Heart right ventricle (tissue), 16 donors: ENCODE results near the gene SUGCT. TPM values are rescaled to one million over a fixed set of nuclear protein-coding genes. Genes with fewer than 3 reads are reported as not detected.

Source experiments
- ATAC-seq, 8 donors: fragments of 200-7000 bp; cut with Tn5 transposase; one replicate each; pipeline ENCODE4 v1.9.1; 2020; ENCODE audit warnings: mild to moderate bottlenecking in 8 of 8, moderate library complexity in 8 of 8, moderate number of reproducible peaks in 1 of 8
- DNase-seq, 2 donors: peaks; one replicate each; pipeline ENCODE4 v3.0.0-alpha.2; 2020
- H3K27ac ChIP-seq, 10 donors: fragments of 200-600 bp; sonication (generic) in 2 of 10; one replicate each; pipeline versions ENCODE4 v1.5.0 to v1.8.0; 2020 to 2022; ENCODE audit warnings: mild to moderate bottlenecking in 3 of 10
- H3K27me3 ChIP-seq, 7 donors: fragments of 200-600 bp; one replicate each; pipeline ENCODE4 v1.8.0; 2021 to 2022; ENCODE audit warnings: mild to moderate bottlenecking in 2 of 7
- H3K36me3 ChIP-seq, 9 donors: fragments of 200-600 bp; sonication (generic) in 1 of 9; one replicate each; pipeline versions ENCODE4 v1.5.0 to v1.8.0; 2020 to 2022; ENCODE audit warnings: mild to moderate bottlenecking in 2 of 9
- H3K4me1 ChIP-seq, 9 donors: fragments of 200-600 bp; sonication (generic) in 1 of 9; one replicate each; pipeline versions ENCODE4 v1.5.0 to v1.8.0; 2020 to 2022; ENCODE audit warnings: mild to moderate bottlenecking in 4 of 9
- H3K4me3 ChIP-seq, 10 donors: fragments of 200-600 bp; sonication (generic) in 2 of 10; one replicate each; pipeline versions ENCODE4 v1.5.0 to v1.8.0; 2020 to 2022; ENCODE audit warnings: mild to moderate bottlenecking in 7 of 10, moderate library complexity in 2 of 10
- H3K9me3 ChIP-seq, 11 donors: fragments of 200-600 bp in 10 of 11; sonication (generic) in 2 of 11; one replicate each; pipeline versions ENCODE4 v1.5.0 to v1.8.0; 2013 to 2022; ENCODE audit warnings: mild to moderate bottlenecking in 2 of 11, control low read depth in 1 of 11, moderate library complexity in 1 of 11
- CTCF ChIP-seq, 9 donors: fragments of 200-600 bp; sonication (generic) in 2 of 9; IDR thresholded peaks; one replicate each; pipeline versions ENCODE4 v1.5.0 to v1.8.0; 2021 to 2022; ENCODE audit warnings: antibody characterized with exemption in 9 of 9, mild to moderate bottlenecking in 5 of 9, moderate library complexity in 1 of 9
- WGBS, 2 donors: extraction: QIAGEN DNeasy Blood & Tissue Kit; methylation state at CpG; one replicate each; pipeline ENCODE4 v1.1.7; 2013; ENCODE audit warnings: inconsistent platforms in 1 of 2; 5-methylcytosine and 5-hydroxymethylcytosine counted together
- intact Hi-C, 10 donors: fragments of 100-400 bp; cut with DNase I; formaldehyde crosslinking; loops; one replicate each; pipeline versions ENCODE4 v1.11.1 to v1.14.2; 2022
- polyA plus RNA-seq, 2 donors: library from polyadenylated mRNA; stranded (reverse); fragments of 200-250 nt; gene quantifications; one replicate each; pipeline ENCODE4 v1.2.3, GENCODE V29; 2013
- total RNA-seq, 10 donors: library from RNA; stranded (reverse); fragmentation: NEBNext Ultra II Directional in 3 of 10; extraction: Animal tissue kit (Norgen Biotek cat#: 25700) in 3 of 10; gene quantifications; one replicate each; pipeline versions ENCODE4 v1.2.1 to v1.2.4, GENCODE V29; 2021 to 2023
- donor health status: Arrhythmogenic right ventricular cardiomyopathy.
- donor health status: ischemic (EF 13 %, LVEDD 7.1; RV severe dilation, severe dysfunction).
- donor health status: healthy with polysubstance abuse.
- donor health status: DM: no; HTN: yes; CAD: no.
- donor health status: DM: no; HTN: no; CAD: no.
- donor health status: ischemic (EF 25% LVEDD 6.9; RV normal size, moderate dysfunction).
- donor health status: ischemic (EF 25% LVEDD 5.7; RV mildly dilated, moderate dysfunction).
- donor health status: healthy.
- donor health status: DM: yes; HTN: yes; CAD: no.
- donor health status: Ischemic cardiomyopathy.
- donor health status: ischemic (EF 35%, LVEDD 5.7; RV mildly dilated, moderate dysfunction).
- donor health status: nonischemic (EF 11% LVEDD 7.7; RV severe dilation, severe dysfunction).
- donor health status: DM: yes; HTN: yes; CAD: no.
- donor health status: PGD.
- donor health status: ischemic (EF 29% LVEDD 5.4; RV normal size, mild dysfunction).
- donor health status: nonischemic (EF 23%, LVEDD 6.1; RV moderate dilation, normal function).

Gene SUGCT
- total and polyA plus RNA-seq, 12 donors: 1.2 to 8.1 (median 6.1) TPM

- no peak for TF ChIP-seq CTCF (IDR thresholded peaks at IDR 0.05)
- ATAC-seq: no peak
- no peak overlapping the region for H3K4me3 ChIP-seq
- intact Hi-C loops: no loop called here
- no peak for DNase-seq
- peaks cover 0 to 1% (median 0%) of the 10 kb centered on the region in 11 donors for H3K9me3 ChIP-seq
- no peaks in the 10 kb centered on the region for H3K36me3 ChIP-seq
- WGBS, 2 donors: 88 to 94% methylated on average over 9 of the region's 9 CpGs
- no peak overlapping the region for H3K27ac ChIP-seq
- peaks cover 0 to 1% (median 0%) of the 10 kb centered on the region in 9 donors for H3K4me1 ChIP-seq
- H3K27me3 ChIP-seq: no peaks in the 10 kb centered on the region
Measured at GRCh38 chr7:40726559-40726958, 591.8 kb downstream of the SUGCT start.

DNA sequence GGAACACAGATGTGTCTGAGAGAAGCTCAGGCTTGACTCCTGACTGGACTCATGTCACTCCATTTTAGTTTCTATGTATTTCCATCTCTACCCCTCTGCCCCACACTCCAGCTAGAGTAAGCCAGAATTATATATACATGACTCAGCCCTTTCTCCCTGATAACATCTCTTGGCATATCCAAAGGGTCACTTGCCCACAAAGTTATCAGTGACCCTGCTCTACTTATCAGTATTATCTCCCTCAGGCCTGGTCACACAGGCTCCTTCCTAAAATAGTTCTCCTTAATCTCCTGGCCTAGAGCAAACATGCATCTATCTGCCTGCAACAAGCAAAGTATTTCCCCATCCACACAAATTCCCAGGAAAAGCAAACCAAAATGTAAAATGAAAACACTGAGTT is 598.3 kb downstream of the SUGCT start:
- Histone ChIP-seq H3K27ac (no peak overlapping the region), H3K27me3 (no peaks in the 10 kb centered on the region)
- no peak for TF ChIP-seq CTCF (IDR thresholded peaks at IDR 0.05)

DNA sequence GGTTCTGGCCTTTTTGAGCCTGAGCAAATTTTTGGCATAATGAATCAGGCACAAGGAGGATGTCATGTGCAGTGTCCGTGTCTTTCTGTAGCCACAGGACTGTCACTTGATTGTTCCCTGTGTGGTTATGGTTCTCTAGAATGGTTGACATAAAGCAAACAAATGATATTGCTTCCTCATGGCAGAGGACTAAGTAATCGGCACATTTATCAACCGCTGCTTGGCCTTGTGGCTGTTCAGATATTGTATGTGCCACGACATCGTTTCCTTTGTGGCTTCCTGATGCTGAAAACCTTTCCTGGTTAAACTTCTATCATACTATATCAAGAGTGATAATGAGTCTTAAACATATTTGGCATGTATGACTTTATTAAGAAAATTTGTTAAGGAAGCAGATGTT is 598.8 kb downstream of the SUGCT start:
- intact Hi-C loops: no loop called here
- no peak for ATAC-seq
- Histone ChIP-seq H3K27ac (no peak overlapping the region), H3K4me3 (no peak overlapping the region), H3K27me3 (no peaks in the 10 kb centered on the region), H3K9me3 (peaks cover 0 to 9% (median 0%) of the 10 kb centered on the region in 11 donors), H3K36me3 (no peaks in the 10 kb centered on the region), H3K4me1 (peaks cover 0 to 14% (median 8%) of the 10 kb centered on the region in 9 donors)
- TF ChIP-seq CTCF (IDR thresholded peaks at IDR 0.05): no peak
- no peak for DNase-seq
- 35 to 44% methylated on average over 5 of the region's 5 CpGs for WGBS, 2 donors

More for the DNA sequence above, 598.3 kb downstream of the SUGCT start:
- H3K36me3 ChIP-seq: no peaks in the 10 kb centered on the region
- ATAC-seq: peak in 1 of 8 donors; percentile 26
- intact Hi-C loops: no loop called here
- H3K4me1 ChIP-seq: peaks cover 0 to 14% (median 8%) of the 10 kb centered on the region in 9 donors
- DNase-seq: no peak
- no peak overlapping the region for H3K4me3 ChIP-seq
- peaks cover 0 to 9% (median 0%) of the 10 kb centered on the region in 11 donors for H3K9me3 ChIP-seq

DNA sequence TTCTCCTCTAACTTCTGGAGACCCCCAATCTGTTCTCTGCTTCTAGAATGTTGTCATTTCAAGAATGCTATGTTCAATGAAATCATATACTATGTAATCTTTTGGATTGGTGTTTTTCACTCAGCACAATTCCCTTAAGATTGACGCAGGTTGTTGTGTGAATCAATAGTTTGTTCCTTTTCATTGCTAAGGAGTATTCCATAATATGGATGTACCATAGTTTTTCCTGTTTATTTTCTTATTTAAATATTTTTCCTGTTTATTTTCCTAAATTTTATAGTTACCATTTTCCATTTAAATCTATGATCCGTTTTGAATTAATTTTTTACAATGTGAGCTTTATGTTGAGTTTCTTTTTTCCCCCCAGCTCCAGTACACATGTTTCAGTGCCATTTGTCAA is 604.5 kb downstream of the SUGCT start:
- no peak for TF ChIP-seq CTCF (IDR thresholded peaks at IDR 0.05)
- ATAC-seq: no peak
- Histone ChIP-seq H3K36me3 (no peaks in the 10 kb centered on the region), H3K27me3 (no peaks in the 10 kb centered on the region), H3K9me3 (peaks cover 0 to 18% (median 0%) of the 10 kb centered on the region in 11 donors), H3K27ac (no peak overlapping the region), H3K4me1 (no peaks in the 10 kb centered on the region), H3K4me3 (no peak overlapping the region)
- 92 to 96% methylated on average over 2 of the region's 2 CpGs for WGBS, 2 donors
- DNase-seq: no peak
- intact Hi-C loops: no loop called here
